ENCODE measurements around the gene ZNF532. TPM values are rescaled to one million over a fixed set of nuclear protein-coding genes. Genes with fewer than 3 reads are reported as not detected.
"Not testable (repeated sequence)": the region's sequence is repeated elsewhere in the genome, so short reads cannot be mapped to it uniquely, and the experiment has no call there.

ZNF532 gene
- total RNA-seq, 2 donors from 2014 or later: 5.6 to 14.8 TPM

- Histone ChIP-seq H3K27ac (no peak overlapping the region), H3K9ac (ENCODE audit: low read depth in 2 of 2, low read length in 2 of 2) (no peak overlapping the region), H3K36me3 (no peaks in the 10 kb centered on the region), H3K4me1 (no peaks in the 10 kb centered on the region), H3K9me3 (no peaks in the 10 kb centered on the region), H3K4me3 (no peak overlapping the region), H3K27me3 (no peaks in the 10 kb centered on the region)
- TF ChIP-seq CTCF (IDR thresholded peaks at IDR 0.05): no peak
- no peak for DNase-seq
- intact Hi-C loops (cut with DNase I): no loop called here
These were observed 149.1 kb downstream of the ZNF532 start for GRCh38 chr18:59013744-59014143.

GRCh38 chr18:59015531-59016152, 151.0 kb downstream of the ZNF532 start:
- DNase-seq: no peak
- no peaks in the 10 kb centered on the region for H3K36me3 ChIP-seq
- no peak for TF ChIP-seq CTCF (IDR thresholded peaks at IDR 0.05)
- no peak overlapping the region for H3K4me3 ChIP-seq
- H3K27ac ChIP-seq: no peak overlapping the region
- H3K9ac ChIP-seq (ENCODE audit: low read depth in 2 of 2, low read length in 2 of 2): no peak overlapping the region
- no peaks in the 10 kb centered on the region for H3K27me3 ChIP-seq
- no peaks in the 10 kb centered on the region for H3K4me1 ChIP-seq
- intact Hi-C loops (cut with DNase I): no loop called here
- no peaks in the 10 kb centered on the region for H3K9me3 ChIP-seq

- no peak for TF ChIP-seq CTCF (IDR thresholded peaks at IDR 0.05)
- H3K9me3 ChIP-seq: no peaks in the 10 kb centered on the region
- H3K9ac ChIP-seq (ENCODE audit: low read depth in 2 of 2, low read length in 2 of 2): no peak overlapping the region
- no peak overlapping the region for H3K27ac ChIP-seq
- no peaks in the 10 kb centered on the region for H3K4me1 ChIP-seq
- DNase-seq: no peak
- no peak overlapping the region for H3K4me3 ChIP-seq
- intact Hi-C loops (cut with DNase I): no loop called here
- no peaks in the 10 kb centered on the region for H3K36me3 ChIP-seq
- no peaks in the 10 kb centered on the region for H3K27me3 ChIP-seq
These were observed 156.8 kb downstream of the ZNF532 start for GRCh38 chr18:59021500-59021899.

- no peak overlapping the region for H3K9ac ChIP-seq (ENCODE audit: low read depth in 2 of 2, low read length in 2 of 2)
- intact Hi-C loops (cut with DNase I): no loop called here
- H3K4me1 ChIP-seq: no peaks in the 10 kb centered on the region
- no peaks in the 10 kb centered on the region for H3K27me3 ChIP-seq
- TF ChIP-seq CTCF (IDR thresholded peaks at IDR 0.05): no peak
- H3K9me3 ChIP-seq: no peaks in the 10 kb centered on the region
- H3K27ac ChIP-seq: no peak overlapping the region
- H3K36me3 ChIP-seq: no peaks in the 10 kb centered on the region
- no peak for DNase-seq
- no peak overlapping the region for H3K4me3 ChIP-seq
These were observed 157.7 kb downstream of the ZNF532 start for GRCh38 chr18:59022167-59022945.

- TF ChIP-seq CTCF (IDR thresholded peaks at IDR 0.05): no peak
- no peak overlapping the region for H3K4me3 ChIP-seq
- no peak overlapping the region for H3K9ac ChIP-seq (ENCODE audit: low read depth in 2 of 2, low read length in 2 of 2)
- H3K27me3 ChIP-seq: no peaks in the 10 kb centered on the region
- H3K9me3 ChIP-seq: no peaks in the 10 kb centered on the region
- H3K36me3 ChIP-seq: no peaks in the 10 kb centered on the region
- DNase-seq: no peak
- no peaks in the 10 kb centered on the region for H3K4me1 ChIP-seq
- H3K27ac ChIP-seq: no peak overlapping the region
- intact Hi-C loops (cut with DNase I): no loop called here
These were observed 160.2 kb downstream of the ZNF532 start for GRCh38 chr18:59024829-59025228.

GRCh38 chr18:59025532-59025931, 160.9 kb downstream of the ZNF532 start:
- H3K4me1 ChIP-seq; H3K27me3 ChIP-seq; H3K36me3 ChIP-seq; H3K9me3 ChIP-seq; H3K9ac ChIP-seq (ENCODE audit: low read depth in 2 of 2, low read length in 2 of 2); DNase-seq; H3K4me3 ChIP-seq; H3K27ac ChIP-seq; intact Hi-C loops (cut with DNase I): not testable (repeated sequence)
